T-helper 2 cell (primary cell): ENCODE results near the gene LRMDA.

Source experiments
- DNase-seq, 5 experiments: peaks; one replicate each; pipeline versions ENCODE4 v3.0.0 to v3.0.0-alpha.2; 2012 to 2022

The LRMDA gene

DNA sequence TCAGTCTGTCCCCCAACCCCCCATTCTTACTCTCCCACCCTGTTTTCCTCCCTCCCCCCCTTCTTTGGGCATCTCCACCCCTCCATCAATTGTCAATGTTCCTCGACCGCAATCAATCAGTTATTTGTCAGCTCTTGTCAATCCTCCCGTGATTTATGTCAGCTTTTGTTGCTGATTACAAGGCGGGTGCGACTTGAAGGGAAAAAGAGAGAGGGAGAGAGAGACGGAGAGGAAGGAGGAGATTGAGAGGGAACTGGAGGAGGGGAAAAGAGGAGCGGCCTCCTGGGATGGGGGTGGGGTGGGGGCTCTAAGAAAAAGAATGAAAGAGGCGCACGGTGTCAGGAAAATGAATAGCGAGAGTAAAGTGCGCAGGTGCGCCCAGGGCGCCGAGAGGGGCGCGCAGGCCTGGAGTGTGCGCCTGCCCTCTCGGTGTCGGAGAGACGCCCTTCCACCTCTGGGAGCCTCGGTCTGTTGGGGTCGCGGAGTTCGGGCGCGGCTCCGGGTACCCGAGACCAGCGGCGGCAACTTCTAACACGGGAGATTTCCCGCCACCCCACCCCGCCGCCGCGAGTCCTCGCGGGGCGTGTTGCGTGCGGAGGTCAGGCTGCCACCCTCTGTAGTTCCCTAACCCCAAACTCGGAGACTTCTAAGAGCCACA lies 28.8 kb upstream of the LRMDA start:
- no peak for DNase-seq

DNA sequence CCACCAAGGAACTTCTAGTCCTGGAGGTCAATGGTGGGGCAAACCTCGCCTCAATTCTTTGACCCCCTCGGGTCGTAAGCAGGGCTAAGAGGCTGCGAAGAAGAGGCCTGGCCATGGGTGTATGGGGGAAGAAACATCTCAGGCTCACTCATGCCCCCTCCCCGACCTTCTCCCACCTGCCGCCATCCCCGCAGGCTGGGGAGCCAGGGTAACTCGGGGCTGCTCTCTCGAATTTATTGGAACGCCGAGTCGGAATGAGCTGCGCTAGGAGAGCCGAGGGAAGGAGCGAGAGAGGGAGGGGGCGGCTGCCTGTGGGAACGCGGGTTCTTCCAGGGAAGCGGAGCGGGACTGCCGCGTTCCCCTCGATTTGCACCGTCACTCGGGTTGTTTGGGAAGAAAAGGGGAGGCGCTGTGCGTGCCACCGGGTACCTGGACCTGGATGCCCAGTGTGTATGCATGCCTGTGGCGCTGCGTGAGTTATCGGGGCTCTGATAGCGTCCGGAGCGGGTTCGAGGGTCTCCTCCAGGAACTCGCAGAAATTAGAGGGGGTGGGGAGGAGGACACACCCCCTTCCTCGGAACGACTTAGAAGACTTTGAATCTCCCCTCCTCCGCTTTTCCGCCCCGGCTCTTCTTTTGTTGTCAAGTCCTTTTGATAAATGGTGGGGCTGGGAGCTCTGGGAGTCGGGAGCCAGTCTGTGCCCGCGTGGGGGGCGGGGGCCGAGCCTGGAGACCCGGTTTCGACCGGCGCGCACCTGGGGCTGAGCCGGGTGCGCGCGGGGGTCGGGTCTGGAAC lies 28.1 kb upstream of the LRMDA start:
- DNase-seq, result no peak

DNA sequence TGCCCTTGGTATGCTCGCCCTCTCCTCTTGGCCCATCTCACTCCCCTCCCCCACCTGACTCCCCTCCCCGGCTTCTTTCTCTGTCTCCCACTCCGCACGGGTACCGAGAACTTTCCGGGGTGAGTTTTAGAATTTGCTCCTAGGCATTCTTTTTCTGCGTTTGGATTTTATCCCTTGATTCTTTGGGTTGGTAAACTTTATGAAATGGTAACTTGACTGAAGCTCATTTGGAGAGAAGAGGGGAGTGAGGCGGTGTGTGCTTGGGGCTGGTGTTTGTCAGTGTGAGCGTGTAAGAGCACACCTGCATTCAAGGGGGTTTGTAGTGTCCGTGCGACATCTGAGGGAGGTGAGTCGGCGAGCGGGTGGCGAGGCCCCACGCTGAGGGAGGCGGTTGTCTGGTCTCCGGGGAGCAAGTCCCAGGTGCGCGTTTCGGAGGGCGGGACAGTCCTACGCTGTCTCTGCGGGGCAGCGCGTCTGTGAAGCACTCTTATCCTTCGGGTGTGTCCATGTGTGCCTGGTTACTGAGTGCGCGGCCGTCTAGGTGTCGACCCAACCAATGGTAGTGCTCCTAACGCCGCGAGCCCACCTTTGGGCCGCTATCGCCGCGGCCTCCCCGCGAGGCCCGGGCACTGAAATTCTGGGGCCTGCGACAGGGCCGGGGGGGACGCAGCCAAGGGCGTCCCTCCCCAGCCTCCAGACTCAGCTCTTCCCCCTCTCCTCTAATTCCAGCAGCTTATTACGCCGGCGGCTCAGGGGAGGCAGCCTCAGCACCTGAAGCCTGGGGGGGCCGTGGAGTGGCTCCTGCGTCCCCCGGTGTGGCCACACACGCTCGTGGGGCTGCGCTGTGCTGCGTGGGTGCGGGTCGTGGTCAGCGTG lies 27.2 kb upstream of the LRMDA start:
- peak in 1 of 5 experiments; percentile 20 for DNase-seq

DNA sequence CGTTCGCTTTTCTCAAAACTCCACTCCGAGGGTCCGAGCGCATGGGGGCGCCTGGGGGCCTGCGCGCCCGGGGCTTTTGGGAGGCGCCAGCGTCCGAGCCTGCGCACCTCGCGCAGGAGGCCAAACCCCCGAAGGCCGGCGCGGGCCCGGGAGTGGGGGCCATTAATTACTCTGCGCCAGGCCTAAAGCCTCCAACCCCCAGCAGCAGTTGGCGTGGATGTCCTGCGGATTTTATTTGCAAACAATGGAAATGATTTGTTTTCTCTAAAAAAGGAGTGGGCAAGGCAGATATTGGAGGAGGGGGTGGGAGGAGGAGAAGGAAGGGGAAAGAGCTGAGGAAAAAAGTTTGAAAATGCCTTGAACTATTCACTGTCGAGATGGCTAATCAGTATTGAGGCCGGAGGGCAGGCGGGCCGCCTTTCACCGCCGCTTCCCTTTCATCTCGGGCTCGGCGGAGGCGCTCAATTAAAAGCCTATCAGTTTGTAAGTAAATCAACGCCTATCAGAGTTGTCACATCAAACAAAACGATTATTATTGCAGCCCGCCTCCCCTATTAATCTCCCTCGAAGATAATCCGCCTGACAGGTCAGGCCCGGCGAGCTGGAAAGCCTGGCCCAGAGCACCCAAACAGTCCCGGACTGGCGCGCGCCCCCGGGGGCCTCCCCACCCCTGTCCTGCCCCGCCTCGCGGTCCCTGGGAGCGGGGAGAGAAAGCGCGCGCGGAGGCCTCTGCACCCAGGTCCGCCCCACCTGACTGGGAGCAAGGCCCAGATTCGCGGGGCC lies 26.4 kb upstream of the LRMDA start:
- no peak for DNase-seq

DNA sequence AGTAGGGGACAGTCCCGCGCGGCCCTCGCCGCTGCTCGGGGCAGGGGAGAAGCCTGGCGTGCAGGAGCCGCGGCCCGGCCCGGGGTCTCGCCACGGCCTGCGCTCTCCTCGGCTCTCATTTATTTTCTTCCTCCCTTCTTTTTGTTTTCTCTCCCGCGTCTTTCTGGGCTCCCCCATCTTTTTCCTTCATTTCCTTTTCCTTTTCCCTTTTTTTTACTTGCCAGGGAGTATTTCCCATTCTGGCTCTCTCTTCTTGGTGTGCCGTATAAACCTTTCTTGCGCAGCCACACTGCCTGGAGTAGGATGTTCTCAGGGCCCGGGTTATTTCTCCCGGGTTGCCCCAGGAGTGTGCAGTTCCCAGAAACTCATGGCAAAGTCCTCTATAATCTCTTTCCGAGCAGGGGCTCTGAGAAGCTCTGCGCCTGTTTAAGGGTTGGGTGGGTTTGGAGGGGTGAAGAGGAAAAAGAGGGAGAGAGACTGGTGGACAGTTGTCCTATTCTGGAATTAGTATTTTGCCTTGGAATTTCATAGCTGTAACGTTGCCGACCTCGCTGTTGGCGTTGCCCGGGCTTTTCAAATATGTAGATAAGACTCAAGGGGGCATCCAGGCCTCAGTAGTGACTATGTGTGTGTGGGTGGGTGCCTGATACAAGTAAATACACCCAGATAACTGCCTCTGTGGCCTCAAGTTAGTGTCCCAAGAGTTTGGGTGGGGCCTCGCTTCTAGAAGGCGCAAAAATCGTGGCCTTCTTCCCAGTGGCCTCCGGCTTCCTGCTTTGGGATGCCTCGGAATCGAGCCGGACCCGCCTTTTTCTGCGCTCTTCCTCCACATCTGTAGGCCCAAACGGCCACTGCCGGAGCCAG lies 25.6 kb upstream of the LRMDA start:
- DNase-seq, result no peak

DNA sequence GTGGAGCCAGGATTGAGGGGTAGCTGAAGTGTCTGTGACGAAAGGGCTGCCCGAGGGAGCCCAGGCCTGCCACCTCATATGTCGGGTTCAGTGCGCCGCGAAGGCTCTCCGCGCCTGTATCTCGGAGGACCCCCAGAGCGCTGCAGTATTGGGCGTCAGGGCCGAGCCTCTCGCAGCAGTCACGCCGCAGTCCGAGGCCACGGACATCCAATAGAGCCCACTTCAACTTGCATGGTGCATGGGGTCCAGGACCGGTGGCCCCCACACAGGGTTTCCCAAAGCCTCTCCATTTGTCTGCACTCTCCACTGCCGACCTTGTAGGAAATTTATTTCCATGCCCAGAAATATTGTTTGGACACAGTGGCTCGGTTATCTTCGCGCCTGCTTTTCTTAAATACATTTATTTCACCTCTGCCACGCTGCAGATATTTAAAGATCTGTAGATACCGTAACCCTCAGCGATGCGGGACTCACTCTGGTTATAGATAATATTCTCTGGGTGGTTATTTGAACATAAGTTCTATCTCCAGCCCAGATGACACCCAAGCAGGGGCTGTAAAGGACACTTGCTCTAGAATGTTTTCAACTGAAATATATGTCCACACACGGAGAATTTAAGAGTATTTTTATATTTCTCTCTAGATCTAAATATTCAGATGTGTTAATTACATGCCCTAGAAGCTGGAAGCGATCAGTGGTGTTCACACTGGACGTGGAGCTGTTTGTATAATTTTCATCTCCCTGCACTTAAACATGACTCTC lies 24.8 kb upstream of the LRMDA start:
- DNase-seq, result no peak

DNA sequence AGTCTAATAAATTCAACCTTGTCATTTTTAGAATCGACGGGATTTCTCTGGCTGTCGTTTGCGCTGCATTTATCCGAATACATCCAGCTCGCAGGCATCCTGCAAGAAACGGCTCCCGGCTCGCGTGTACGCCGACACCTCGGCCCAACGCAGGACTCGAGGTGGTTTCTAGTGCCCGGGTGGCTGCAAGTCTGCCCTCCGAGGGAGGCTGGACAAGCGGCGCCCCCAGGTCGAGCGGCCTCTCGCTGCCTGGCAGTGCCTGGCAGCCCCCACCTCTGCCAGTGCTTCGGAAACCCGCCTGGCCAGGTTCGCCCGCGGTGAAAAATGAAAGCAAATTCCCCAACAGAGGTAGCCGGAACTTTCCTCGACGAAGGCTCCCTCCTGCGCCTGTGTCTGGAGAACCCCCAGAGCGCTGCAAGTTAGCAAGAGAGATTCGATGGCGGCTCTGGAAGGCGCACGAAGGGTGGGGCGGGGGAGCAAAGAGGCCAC lies 24.2 kb upstream of the LRMDA start:
- DNase-seq, result no peak

DNA sequence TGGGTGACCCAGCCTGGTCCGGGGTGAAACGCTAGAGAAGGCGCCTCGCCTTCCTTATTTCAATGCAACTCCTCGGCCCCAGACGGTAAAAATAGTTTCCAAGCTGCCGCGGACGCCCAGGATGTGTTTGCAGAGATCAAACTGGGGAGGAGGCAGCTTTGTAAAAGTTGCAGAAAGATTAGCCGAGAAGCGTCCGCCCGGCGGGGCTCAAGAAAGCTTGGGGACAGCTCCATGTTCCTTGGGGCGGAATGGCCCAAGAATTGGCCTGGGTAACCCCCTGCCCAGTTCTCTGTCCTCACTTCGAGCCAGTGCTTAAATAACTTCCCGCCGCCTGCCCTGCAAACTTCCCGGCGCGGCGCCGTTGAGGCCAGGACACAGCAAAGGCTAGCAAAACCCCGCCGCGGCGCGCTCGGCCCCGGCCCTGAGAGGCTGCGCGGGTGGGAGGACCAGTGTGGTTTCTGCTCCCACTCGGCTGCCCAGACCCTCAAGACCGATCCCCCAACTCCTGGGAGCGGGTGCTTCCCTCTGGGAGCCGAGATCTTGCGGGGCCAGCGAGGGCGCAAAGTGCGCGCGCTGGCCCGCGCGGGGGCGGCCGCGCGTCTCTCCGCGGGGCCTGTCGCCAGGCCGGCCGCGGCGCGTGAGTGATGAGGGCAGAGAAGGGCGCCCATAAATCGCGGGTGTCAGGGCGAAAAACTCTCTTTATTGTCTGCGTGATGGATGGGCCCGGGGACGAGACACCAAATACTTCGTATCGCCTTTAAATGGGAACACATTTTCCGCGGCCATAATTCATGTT lies 23.5 kb upstream of the LRMDA start:
- DNase-seq, result no peak

DNA sequence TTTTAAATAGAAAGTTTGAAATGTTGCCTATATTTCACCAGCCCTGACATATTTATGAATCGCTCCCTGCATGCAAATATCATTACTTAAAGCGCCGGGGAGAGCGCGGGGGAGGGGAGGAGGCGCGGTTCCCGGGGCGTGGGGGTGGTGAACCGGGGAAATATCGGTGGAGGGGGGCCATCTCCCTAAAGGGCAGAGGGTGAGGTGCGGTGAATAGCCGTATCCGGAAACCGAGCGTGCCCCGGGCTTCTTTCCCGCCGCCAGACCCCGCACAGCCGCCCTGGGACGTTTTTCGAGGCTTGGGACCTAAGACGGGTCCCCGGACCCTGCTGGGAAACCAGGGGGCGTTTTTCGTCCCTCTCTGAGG lies 22.9 kb upstream of the LRMDA start:
- no peak for DNase-seq

DNA sequence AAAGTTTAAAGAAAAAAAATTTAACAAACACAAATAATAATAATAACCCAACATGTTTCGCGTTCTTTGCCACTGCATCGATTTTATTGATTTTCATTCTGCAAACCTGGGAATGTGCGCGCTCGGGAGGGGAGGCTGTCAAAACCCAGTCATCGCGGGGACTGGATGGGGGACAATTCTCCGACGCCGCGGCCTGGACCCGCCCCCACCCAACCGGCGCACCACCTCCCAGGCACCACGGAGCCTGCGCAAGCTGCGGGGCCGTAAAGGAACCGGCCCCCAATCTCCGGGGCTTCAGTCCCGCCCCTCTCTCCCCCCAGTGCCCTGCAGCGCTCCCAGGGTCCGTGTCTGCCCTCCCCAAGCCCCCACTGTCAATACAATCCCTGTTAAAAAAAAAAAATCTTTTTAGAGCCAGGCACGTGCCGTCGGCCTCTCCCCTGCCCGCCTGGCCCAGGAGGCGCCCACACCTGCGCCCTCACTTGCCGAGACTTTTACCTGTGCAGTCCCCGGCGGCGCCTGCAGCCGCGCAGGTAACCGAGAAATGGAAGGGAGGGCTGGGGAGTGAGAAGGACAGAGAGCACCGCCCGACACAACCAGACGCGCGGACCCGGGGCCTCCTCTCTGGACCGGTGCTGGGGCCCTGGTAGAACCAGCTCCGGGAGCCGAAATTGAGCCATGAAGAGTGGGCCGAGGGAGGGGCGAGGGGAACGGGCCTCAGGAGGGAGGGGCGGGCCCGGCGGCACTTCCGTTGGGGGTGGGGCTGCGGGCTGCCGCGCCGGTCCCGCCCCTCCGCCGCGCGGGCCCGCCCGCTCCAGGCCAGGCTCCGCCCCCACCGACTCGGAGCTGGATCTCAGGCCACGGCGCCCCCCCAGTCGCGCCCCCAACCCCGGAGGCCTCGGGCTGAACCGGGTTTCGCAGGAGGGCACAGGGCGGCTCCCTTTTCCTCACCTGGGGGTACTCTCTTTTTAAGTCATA lies 22.2 kb upstream of the LRMDA start:
- DNase-seq, result peak in 1 of 5 experiments; percentile 36

DNA sequence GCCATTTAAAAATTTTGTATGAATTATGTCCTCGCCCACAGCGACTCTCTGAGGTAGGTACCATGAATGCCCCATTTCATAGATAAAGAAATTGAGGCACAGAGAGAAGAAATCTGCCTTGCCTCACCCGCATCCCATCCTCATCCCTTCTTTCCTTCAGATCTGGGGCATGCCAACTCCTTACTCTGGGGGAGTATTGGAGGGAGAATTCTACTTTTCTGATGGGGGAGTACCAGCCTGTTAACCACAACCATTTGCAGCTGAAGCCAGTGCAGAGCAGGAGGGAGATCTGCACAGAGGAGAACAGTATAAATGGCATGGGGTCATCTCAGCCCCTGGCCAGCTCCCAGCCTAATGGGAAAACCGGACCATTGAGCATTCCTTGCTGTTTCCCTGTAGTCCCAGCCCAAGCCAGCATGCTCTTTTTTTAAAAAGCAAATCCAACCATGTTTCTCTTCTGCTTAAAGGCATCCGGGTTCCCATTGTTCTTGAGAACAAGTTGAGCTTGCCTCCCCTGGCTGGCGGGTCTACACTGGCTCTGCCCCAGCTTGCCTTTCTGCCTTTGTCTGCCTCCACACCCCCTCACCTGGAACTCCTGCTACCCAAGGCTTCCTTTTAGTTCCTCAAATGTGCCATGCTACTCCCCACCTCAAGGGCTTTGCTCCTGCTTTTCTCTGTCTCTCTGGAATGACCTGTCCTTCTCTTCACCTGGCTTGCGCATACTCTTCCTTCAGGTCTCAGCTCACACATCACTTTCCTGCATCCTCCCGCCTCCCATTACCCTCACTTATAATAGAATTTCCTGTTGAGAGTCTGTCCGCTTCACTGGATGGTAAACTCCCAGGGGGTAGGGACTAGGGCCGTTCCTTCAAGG lies 21.1 kb upstream of the LRMDA start:
- DNase-seq, result no peak

DNA sequence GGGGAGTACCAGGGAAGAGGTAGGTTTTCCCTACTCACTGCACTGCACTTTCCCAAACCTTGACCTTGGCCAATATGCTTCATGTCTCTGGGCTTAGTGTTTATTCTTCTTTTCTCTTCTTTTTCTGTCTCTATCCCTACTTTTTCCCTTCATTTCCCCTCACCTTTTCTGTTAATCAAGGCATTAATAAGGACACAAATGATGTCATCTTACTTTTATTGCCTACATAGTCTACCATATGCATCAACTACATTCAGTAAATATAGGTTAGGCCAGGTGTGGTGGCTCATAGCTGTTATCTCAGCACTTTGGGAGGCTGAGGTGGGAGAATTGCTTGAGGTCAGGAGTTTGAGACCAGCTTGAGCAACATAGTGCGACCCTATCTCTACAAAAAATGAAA lies 16.9 kb upstream of the LRMDA start:
- no peak for DNase-seq

DNA sequence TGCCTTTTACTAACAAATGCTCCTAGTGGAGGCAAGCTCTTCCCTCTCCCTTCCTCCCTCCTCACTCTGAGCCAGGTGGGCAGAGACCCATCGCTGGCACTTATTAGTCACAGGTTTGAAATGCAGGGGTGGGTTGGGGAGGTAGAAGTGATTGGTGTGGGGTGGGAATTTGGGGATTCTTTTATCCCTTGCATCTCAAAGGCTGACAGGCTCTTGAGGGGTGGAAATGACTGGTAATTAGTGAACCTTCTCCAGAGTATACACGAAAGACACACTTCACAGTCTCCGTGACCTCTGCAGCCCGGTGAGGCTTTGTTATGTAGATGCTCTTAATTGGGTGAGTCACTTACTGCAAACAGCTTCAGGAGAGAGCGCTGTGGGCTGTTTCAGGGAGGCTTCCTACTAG lies 13.9 kb upstream of the LRMDA start:
- DNase-seq, result no peak

DNA sequence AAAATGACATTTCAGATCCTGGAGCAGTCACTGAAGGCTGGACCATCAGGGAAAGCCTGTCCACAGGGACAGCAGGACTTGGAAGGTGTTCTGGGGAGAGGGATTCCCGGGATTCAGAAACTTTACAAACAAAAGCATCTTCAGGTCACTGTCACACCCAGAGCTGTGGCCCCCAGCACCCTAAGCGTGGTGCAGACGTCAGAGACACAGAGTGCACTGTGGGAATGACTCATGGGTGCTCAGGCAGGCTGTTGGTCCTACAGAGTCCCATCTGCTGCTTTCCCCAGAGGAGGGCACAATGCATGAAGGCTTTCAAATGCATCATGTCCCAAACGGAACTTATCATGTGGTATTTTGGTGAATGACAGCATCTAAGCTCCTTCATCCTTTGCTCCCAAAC lies 13.1 kb upstream of the LRMDA start:
- DNase-seq, result no peak

DNA sequence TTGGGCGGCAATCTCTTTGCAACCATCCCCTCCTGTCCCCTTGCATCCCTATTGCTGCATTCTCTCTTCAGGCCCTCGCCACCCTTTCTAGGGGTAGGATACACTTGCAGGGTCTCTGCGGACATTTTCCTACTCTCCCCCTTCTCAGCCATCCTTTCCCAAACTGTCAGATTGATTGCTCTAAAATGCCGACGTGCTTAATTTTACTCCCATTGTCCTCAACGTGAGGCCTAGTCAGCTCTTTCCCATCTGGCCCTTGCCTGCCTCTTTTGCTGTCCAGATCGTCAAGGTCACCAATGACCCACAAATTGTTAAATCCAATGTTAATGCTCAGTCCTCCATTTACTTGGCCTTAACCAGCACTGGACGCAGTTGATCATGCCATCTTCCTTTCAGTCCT lies 12.7 kb upstream of the LRMDA start:
- no peak for DNase-seq

DNA sequence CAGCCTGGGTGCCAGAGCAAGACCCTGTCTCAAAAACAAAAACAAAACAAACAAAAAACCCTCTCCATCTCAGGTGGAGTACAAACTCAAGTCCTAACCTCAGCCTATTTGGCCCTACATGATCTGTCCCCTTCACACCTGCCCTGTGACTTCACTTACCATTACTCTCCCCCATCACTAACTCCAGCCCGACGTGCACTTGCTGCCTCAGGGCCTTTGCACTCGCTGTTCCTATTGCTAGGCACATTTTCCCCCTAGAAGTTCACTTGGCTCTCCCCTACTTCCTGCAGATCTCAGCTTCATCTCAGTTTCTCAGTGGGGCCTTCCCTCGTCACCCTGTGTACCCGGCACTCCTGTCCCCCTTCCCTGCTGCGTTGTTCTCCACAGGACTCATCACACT lies 8.5 kb upstream of the LRMDA start:
- DNase-seq, result no peak

DNA sequence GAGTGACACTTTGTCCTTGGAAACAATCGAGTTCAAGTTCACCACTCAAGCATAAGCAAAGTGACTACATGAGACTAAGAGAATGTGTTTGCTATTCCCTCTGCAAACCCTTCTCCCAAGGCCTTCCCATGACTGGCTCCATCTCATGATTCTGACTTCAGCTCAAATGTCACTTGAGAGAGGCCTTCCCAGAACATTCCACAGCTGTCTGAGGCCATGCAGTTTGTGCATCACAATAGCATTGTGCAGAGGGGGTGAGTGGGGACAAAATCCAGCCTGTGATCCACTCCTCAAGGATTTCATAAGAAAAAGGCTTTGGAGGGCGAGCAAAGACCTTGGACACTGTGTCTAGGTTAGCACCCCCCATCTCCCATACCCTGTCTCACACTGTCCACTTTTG lies 6.9 kb upstream of the LRMDA start:
- DNase-seq, result no peak
